GM19438 (cell line): ENCODE data around the gene DENND11.

Source experiments
- ATAC-seq: cut with Tn5 transposase; IDR thresholded peaks from one replicate; pipeline ENCODE4 v1.9.1; 2021; ENCODE audit warnings: low read depth; ENCODE audit not compliant: unreplicated experiment

The DENND11 gene

GRCh38 chr7:141686074-141686473 lies 15.9 kb downstream of the DENND11 start:
- no peak for ATAC-seq

- no peak for ATAC-seq
These were observed 16.5 kb downstream of the DENND11 start for GRCh38 chr7:141685285-141686023.

GRCh38 chr7:141679014-141679413 lies 23.0 kb downstream of the DENND11 start:
- ATAC-seq, result no peak

- no peak for ATAC-seq
These were observed 25.3 kb downstream of the DENND11 start for GRCh38 chr7:141676618-141677017.

GRCh38 chr7:141675436-141676215 lies 26.3 kb downstream of the DENND11 start:
- ATAC-seq, result no peak

GRCh38 chr7:141674702-141675101 lies 27.3 kb downstream of the DENND11 start:
- ATAC-seq, result no peak

GRCh38 chr7:141674171-141674671 lies 27.7 kb downstream of the DENND11 start:
- ATAC-seq, result no peak

GRCh38 chr7:141673346-141673745 lies 28.6 kb downstream of the DENND11 start:
- no peak for ATAC-seq

- ATAC-seq, result no peak
These were observed 30.1 kb downstream of the DENND11 start for GRCh38 chr7:141671705-141672496.

- no peak for ATAC-seq
These were observed 33.1 kb downstream of the DENND11 start for GRCh38 chr7:141668853-141669252.

- no peak for ATAC-seq
These were observed 35.9 kb downstream of the DENND11 start for GRCh38 chr7:141666071-141666470.

GRCh38 chr7:141665208-141666035 lies 36.5 kb downstream of the DENND11 start:
- ATAC-seq, result no peak

GRCh38 chr7:141664450-141664849 lies 37.5 kb downstream of the DENND11 start:
- no peak for ATAC-seq

- ATAC-seq, result no peak
These were observed 38.7 kb downstream of the DENND11 start for GRCh38 chr7:141663081-141663849.

GRCh38 chr7:141660259-141660658 lies 41.7 kb downstream of the DENND11 start:
- ATAC-seq, result no peak

GRCh38 chr7:141659501-141659900 lies 42.5 kb downstream of the DENND11 start:
- no peak for ATAC-seq

- ATAC-seq, result peak; percentile 78
These were observed 47.4 kb downstream of the DENND11 start for GRCh38 chr7:141654551-141654950.

GRCh38 chr7:141652691-141653090 lies 49.3 kb downstream of the DENND11 start:
- ATAC-seq, result no peak
